ENCODE data around the gene MICALL2.

GRCh38 chr7:1385086-1385808, 74.0 kb downstream of the MICALL2 start:
- TF ChIP-seq EP300 (IDR thresholded peaks at IDR 0.05), result no peak
- TF ChIP-seq, protein P1, sequence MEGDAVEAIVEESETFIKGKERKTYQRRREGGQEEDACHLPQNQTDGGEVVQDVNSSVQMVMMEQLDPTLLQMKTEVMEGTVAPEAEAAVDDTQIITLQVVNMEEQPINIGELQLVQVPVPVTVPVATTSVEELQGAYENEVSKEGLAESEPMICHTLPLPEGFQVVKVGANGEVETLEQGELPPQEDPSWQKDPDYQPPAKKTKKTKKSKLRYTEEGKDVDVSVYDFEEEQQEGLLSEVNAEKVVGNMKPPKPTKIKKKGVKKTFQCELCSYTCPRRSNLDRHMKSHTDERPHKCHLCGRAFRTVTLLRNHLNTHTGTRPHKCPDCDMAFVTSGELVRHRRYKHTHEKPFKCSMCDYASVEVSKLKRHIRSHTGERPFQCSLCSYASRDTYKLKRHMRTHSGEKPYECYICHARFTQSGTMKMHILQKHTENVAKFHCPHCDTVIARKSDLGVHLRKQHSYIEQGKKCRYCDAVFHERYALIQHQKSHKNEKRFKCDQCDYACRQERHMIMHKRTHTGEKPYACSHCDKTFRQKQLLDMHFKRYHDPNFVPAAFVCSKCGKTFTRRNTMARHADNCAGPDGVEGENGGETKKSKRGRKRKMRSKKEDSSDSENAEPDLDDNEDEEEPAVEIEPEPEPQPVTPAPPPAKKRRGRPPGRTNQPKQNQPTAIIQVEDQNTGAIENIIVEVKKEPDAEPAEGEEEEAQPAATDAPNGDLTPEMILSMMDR (IDR thresholded peaks at IDR 0.05), result no peak
- TF ChIP-seq POLR2A (IDR thresholded peaks at IDR 0.05), result no peak
- no peak for TF ChIP-seq POLR2AphosphoS5 (IDR thresholded peaks at IDR 0.05)

All from upper lobe of left lung (tissue), 4 donors.